Vagina (tissue), 2 donors: ENCODE results near the gene RBM4. TPM values are rescaled to one million over a fixed set of nuclear protein-coding genes. Genes with fewer than 3 reads are reported as not detected.

ENCODE experiments used
- DNase-seq, 2 donors: peaks; one replicate each; pipeline ENCODE4 v3.0.0-alpha.2; 2017; ENCODE audit errors: extremely low spot score in 2 of 2
- H3K27ac ChIP-seq: fragments of 200-600 bp; sonication (generic); one replicate; pipeline ENCODE4 v1.5.1; 2019
- H3K27me3 ChIP-seq: fragments of 200-600 bp; sonication (generic); one replicate; pipeline ENCODE4 v1.5.1; 2019
- H3K36me3 ChIP-seq, 2 donors: fragments of 200-600 bp; sonication (generic); one replicate each; pipeline ENCODE4 v1.5.1; 2017 to 2019
- H3K4me1 ChIP-seq: fragments of 200-600 bp; sonication (generic); one replicate; pipeline ENCODE4 v1.5.1; 2019
- H3K4me3 ChIP-seq, 2 donors: fragments of 200-600 bp; sonication (generic); 1 replicate in 1 of 2; 2 replicates in 1 of 2; pipeline ENCODE4 v1.5.1; 2016 to 2019
- H3K9me3 ChIP-seq: fragments of 200-600 bp; sonication (generic); one replicate; pipeline ENCODE4 v1.5.1; 2019
- CTCF ChIP-seq, 3 experiments: fragments of 450-650 bp in 2 of 3; fragments of 200-600 bp in 1 of 3; sonication (generic) in 1 of 3; IDR thresholded peaks; one replicate each; pipeline ENCODE4 v1.5.1; 2017 to 2019; ENCODE audit warnings: antibody characterized with exemption in 3 of 3, mild to moderate bottlenecking in 2 of 3, moderate library complexity in 2 of 3
- POLR2A ChIP-seq, 2 donors: fragments of 450-650 bp; IDR thresholded peaks; one replicate each; pipeline ENCODE4 v1.6.1; 2017; ENCODE audit warnings: antibody characterized with exemption in 2 of 2, mild to moderate bottlenecking in 2 of 2, moderate library complexity in 2 of 2
- POLR2AphosphoS5 ChIP-seq, 2 donors: sonication (generic); formaldehyde crosslinking; IDR thresholded peaks; one replicate each; pipeline ENCODE4 v1.9.0; 2017; ENCODE audit warnings: antibody characterized with exemption in 2 of 2, mild to moderate bottlenecking in 2 of 2, low read depth in 1 of 2; ENCODE audit not compliant: insufficient read depth in 1 of 2
- intact Hi-C: fragments of 100-400 bp; cut with DNase I; formaldehyde crosslinking; loops from one replicate; pipeline ENCODE4 v1.15.1; 2023
- small RNA-seq: library from RNA; depleted of rRNA; stranded (forward); fragments of <200 nt; gene quantifications from one replicate; pipeline ENCODE3, GENCODE V24; 2016
- total RNA-seq: library from RNA; depleted of rRNA; stranded (reverse); fragments of >200 nt; gene quantifications from one replicate; pipeline ENCODE4 v1.2.3, GENCODE V29; 2016

Gene RBM4
- total RNA-seq, 1 donor from 2014 or later: 61.1 TPM

GRCh38 chr11:66693356-66694055, 55.0 kb downstream of the RBM4 start:
- intact Hi-C loops: no loop called here
- no peak overlapping the region for H3K4me3 ChIP-seq
- no peaks in the 10 kb centered on the region for H3K9me3 ChIP-seq
- no peaks in the 10 kb centered on the region for H3K36me3 ChIP-seq
- H3K4me1 ChIP-seq: peaks cover 10% of the 10 kb centered on the region
- no peak for TF ChIP-seq POLR2AphosphoS5 (IDR thresholded peaks at IDR 0.05; ENCODE audit: insufficient read depth in 1 of 2, low read depth in 1 of 2)
- TF ChIP-seq CTCF (IDR thresholded peaks at IDR 0.05): no peak
- TF ChIP-seq POLR2A (IDR thresholded peaks at IDR 0.05): no peak
- no peak overlapping the region for H3K27ac ChIP-seq
- H3K27me3 ChIP-seq: no peaks in the 10 kb centered on the region
- no peak for DNase-seq

GRCh38 chr11:66694056-66694410, 55.5 kb downstream of the RBM4 start:
- Histone ChIP-seq H3K27me3 (no peaks in the 10 kb centered on the region), H3K4me1 (peaks cover 10% of the 10 kb centered on the region), H3K36me3 (peaks cover 0 to 3% of the 10 kb centered on the region in 2 donors), H3K4me3 (no peak overlapping the region), H3K27ac (no peak overlapping the region), H3K9me3 (no peaks in the 10 kb centered on the region)
- intact Hi-C loops: no loop called here
- TF ChIP-seq POLR2AphosphoS5 (IDR thresholded peaks at IDR 0.05; ENCODE audit: insufficient read depth in 1 of 2, low read depth in 1 of 2) (no peak), CTCF (IDR thresholded peaks at IDR 0.05) (no peak), POLR2A (IDR thresholded peaks at IDR 0.05) (no peak)
- no peak for DNase-seq

- no peaks in the 10 kb centered on the region for H3K27me3 ChIP-seq
- peak; percentile 23 to 69 for TF ChIP-seq POLR2AphosphoS5 (IDR thresholded peaks at IDR 0.05; ENCODE audit: insufficient read depth in 1 of 2, low read depth in 1 of 2)
- peak; percentile 90 to 92 (median 91) for TF ChIP-seq CTCF (IDR thresholded peaks at IDR 0.05)
- TF ChIP-seq POLR2A (IDR thresholded peaks at IDR 0.05): no peak
- no peaks in the 10 kb centered on the region for H3K9me3 ChIP-seq
- no peak overlapping the region for H3K27ac ChIP-seq
- no peak overlapping the region for H3K4me3 ChIP-seq
- no peak for DNase-seq
- peaks cover 10% of the 10 kb centered on the region for H3K4me1 ChIP-seq
- intact Hi-C loops: no loop called here
- peaks cover 0 to 3% of the 10 kb centered on the region in 2 donors for H3K36me3 ChIP-seq
Observed at GRCh38 chr11:66694732-66695207, 56.3 kb downstream of the RBM4 start.

Small RNA genes within 50 kb of the gene (small RNA-seq; reads per million reads assigned to genes)
- not detected for gene RNU4-39P

Other genes starting within 250 kb of the RBM4 start
- not detected for gene NPAS4, start 217.7 kb upstream of the RBM4 start, total RNA-seq
- 49.4 TPM for gene MRPL11, start 199.9 kb upstream of the RBM4 start, total RNA-seq
- 21.6 TPM for gene PELI3, start 171.8 kb upstream of the RBM4 start, total RNA-seq
- 10.8 TPM for gene DPP3, start 158.3 kb upstream of the RBM4 start, total RNA-seq
- gene BBS1, start 128.1 kb upstream of the RBM4 start, total RNA-seq: 53.8 TPM
- gene ZDHHC24, start 92.7 kb upstream of the RBM4 start, total RNA-seq: 16.5 TPM
- gene ACTN3, start 91.8 kb upstream of the RBM4 start, total RNA-seq: not detected
- gene CTSF, start 70.1 kb upstream of the RBM4 start, total RNA-seq: 85.7 TPM
- gene CCDC87, start 45.6 kb upstream of the RBM4 start, total RNA-seq: 0.74 TPM
- 42.5 TPM for gene CCS, start 45.5 kb upstream of the RBM4 start, total RNA-seq
- gene RBM14, start 22.1 kb upstream of the RBM4 start, total RNA-seq: 34.9 TPM
- 17.4 TPM for gene RBM4B, start 39.2 kb downstream of the RBM4 start, total RNA-seq
- 117 TPM for gene SPTBN2, start 90.5 kb downstream of the RBM4 start, total RNA-seq
- gene RCE1, start 204.7 kb downstream of the RBM4 start, total RNA-seq: 23.6 TPM
- 8.1 TPM for gene LRFN4, start 218.4 kb downstream of the RBM4 start, total RNA-seq